B cell (primary cell): ENCODE data around the gene CDH13.

Experiments used
- EZH2 ChIP-seq: IDR thresholded peaks from 2 replicates; pipeline ENCODE4 v1.6.1; 2012; ENCODE audit warnings: borderline replicate concordance, low read depth, mild to moderate bottlenecking, moderate library complexity, low read length; ENCODE audit not compliant: insufficient read depth, poor library complexity, severe bottlenecking
- TF ChIP-seq, protein P1 (sequence below): fragments of 200-600 bp; IDR thresholded peaks from one replicate; pipeline ENCODE4 v1.8.0; 2022; ENCODE audit warnings: antibody characterized with exemption, mild to moderate bottlenecking

DNA sequence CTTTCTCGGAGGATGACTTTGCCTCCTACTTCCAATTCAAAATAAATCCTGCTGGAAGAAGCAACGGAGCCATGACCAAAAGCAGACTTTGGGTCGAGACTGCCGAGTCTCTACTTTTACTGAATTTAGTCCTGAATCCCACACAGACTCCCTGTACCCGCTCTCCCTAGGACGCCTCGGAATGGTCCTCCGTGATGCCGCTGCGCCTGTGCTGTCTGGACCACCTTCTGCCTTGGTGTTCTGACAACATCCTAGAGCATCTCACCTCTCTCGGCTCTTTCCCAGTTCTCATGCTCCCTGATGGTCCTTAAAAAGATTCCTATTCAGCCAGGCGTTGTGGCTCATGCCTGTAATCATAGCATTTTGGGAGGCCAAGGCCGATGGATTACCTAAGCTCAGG lies 999.9 kb downstream of the CDH13 start:
- TF ChIP-seq, protein P1, sequence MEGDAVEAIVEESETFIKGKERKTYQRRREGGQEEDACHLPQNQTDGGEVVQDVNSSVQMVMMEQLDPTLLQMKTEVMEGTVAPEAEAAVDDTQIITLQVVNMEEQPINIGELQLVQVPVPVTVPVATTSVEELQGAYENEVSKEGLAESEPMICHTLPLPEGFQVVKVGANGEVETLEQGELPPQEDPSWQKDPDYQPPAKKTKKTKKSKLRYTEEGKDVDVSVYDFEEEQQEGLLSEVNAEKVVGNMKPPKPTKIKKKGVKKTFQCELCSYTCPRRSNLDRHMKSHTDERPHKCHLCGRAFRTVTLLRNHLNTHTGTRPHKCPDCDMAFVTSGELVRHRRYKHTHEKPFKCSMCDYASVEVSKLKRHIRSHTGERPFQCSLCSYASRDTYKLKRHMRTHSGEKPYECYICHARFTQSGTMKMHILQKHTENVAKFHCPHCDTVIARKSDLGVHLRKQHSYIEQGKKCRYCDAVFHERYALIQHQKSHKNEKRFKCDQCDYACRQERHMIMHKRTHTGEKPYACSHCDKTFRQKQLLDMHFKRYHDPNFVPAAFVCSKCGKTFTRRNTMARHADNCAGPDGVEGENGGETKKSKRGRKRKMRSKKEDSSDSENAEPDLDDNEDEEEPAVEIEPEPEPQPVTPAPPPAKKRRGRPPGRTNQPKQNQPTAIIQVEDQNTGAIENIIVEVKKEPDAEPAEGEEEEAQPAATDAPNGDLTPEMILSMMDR = no peak
- TF ChIP-seq EZH2 = no peak
